Rectal smooth muscle tissue (tissue), 1 donor: ENCODE measurements around the gene SEL1L2.
A peak's percentile ranks its signal among the peaks of the same experiment; 100 is the strongest.

ENCODE experiments used
- H3K27ac ChIP-seq: one replicate; pipeline ENCODE4 v1.7.0; 2013; ENCODE audit warnings: low read depth, low read length, inconsistent platforms
- H3K27me3 ChIP-seq: one replicate; pipeline ENCODE4 v1.7.0; 2013; ENCODE audit warnings: low read length; ENCODE audit not compliant: control insufficient read depth, insufficient read depth
- H3K36me3 ChIP-seq: one replicate; pipeline ENCODE4 v1.7.0; 2013; ENCODE audit warnings: low read length; ENCODE audit not compliant: control insufficient read depth, insufficient read depth
- H3K4me1 ChIP-seq: one replicate; pipeline ENCODE4 v1.7.0; 2013; ENCODE audit warnings: low read length; ENCODE audit not compliant: control insufficient read depth, insufficient read depth
- H3K4me3 ChIP-seq: one replicate; pipeline ENCODE4 v1.7.0; 2013; ENCODE audit warnings: low read length
- H3K9ac ChIP-seq: one replicate; pipeline ENCODE4 v1.7.0; 2013; ENCODE audit warnings: low read length

SEL1L2 gene

DNA sequence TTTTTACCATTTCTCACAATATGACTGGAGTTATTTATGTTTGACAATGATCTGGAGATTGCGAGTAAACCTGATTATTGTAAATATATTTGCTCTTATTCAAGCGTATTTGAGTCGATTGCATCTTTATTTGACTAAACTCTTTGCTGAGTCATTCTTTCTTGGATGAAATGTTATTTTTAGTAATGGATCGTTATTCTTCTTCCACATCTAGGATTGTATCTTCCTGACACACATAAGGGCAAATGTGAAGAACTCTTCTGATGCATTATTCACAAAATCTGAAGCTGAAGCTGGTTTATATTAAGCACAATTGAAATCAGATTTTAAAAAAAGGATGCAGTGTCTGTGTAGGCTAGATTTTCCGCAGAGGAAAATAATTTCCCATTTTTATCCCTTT lies 68.2 kb downstream of the SEL1L2 start:
- H3K9ac ChIP-seq, result no peak overlapping the region
- no peaks in the 10 kb centered on the region for H3K36me3 ChIP-seq
- H3K27ac ChIP-seq, result no peak overlapping the region
- no peak overlapping the region for H3K4me3 ChIP-seq
- no peaks in the 10 kb centered on the region for H3K27me3 ChIP-seq
- no peaks in the 10 kb centered on the region for H3K4me1 ChIP-seq

DNA sequence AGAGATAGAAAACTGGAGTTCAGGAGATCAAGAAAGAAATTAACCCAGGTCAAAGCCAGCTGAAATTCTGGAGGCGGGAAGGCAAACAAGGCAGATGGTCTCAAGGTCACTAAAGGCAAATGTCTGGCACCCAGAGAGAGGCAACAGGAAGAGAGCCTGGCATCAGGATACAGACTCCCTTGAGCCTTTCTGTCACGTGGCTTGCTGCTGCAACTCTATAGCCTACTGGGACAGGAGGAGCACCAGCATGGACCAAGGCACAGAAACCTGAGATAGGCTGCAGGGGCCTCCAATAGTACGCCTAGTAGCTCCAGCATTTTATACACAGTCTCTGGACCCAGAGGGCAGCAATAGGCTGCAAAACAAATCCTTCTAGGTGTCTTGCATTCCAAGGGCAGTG lies 75.1 kb downstream of the SEL1L2 start:
- no peak overlapping the region for H3K4me3 ChIP-seq
- H3K4me1 ChIP-seq, result no peaks in the 10 kb centered on the region
- H3K27ac ChIP-seq, result no peak overlapping the region
- no peaks in the 10 kb centered on the region for H3K27me3 ChIP-seq
- no peaks in the 10 kb centered on the region for H3K36me3 ChIP-seq
- no peak overlapping the region for H3K9ac ChIP-seq

DNA sequence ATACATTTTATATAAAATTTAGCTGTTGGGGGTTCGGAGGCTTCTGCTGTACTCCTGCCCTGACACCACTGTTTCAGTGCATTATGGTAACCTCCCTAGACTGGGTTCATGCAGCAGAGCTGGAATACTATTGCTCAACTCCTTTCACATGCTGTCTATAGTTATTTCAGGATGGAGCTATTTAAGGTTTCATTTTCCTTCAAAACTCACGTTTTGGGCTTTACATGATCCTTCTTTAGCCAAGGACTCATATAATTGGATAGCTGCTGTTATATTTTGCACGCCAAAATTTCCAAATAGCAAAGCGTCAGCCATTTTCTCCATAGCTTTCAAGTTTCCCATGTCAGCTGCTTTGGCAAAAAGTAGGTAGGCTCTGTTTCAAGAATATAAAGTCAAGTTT lies 76.8 kb downstream of the SEL1L2 start:
- Histone ChIP-seq H3K27me3 (no peaks in the 10 kb centered on the region), H3K4me1 (no peaks in the 10 kb centered on the region), H3K27ac (no peak overlapping the region), H3K9ac (no peak overlapping the region), H3K4me3 (no peak overlapping the region), H3K36me3 (no peaks in the 10 kb centered on the region)

DNA sequence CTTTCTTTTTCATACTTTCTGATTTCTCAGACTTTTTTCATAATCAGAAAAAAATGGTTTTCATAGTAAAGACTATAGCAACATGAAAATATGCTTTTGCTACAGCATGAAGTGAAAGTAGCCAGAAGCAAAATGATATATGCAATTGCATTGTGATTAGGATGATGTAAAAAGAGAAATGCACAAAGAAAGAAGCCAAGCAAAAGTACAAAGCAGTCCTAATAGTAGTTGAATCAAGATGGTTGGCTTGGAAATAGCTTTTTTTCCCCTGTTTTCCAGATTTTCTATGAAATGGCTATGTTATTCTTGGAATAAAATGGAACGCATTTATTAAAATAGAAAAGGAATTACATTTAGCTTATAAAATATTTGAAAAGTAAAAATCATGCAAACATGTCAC lies 77.3 kb downstream of the SEL1L2 start:
- no peak overlapping the region for H3K4me3 ChIP-seq

DNA sequence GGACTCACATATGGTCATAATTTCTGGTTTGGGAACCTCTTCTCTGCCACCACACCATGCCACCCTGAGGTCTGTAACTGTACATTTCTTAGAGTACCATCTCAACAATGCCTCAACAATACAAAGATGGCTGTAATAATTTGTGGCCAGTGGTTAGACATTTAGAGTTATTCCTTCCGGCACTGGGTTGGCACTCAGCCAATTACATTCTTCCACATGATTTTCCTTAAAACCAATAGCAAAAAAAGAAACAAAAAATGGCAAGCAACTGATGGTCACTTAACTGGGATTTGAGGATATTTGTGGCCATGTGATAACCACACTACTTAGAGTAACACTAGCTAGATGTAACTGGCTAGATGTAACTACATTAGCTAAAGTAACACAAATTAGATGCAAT lies 79.9 kb downstream of the SEL1L2 start:
- Histone ChIP-seq H3K27me3 (no peaks in the 10 kb centered on the region), H3K27ac (no peak overlapping the region), H3K4me3 (no peak overlapping the region), H3K9ac (no peak overlapping the region), H3K4me1 (no peaks in the 10 kb centered on the region), H3K36me3 (no peaks in the 10 kb centered on the region)

More for the DNA sequence above, 77.3 kb downstream of the SEL1L2 start:
- Histone ChIP-seq H3K27ac (no peak overlapping the region), H3K27me3 (no peaks in the 10 kb centered on the region), H3K36me3 (no peaks in the 10 kb centered on the region), H3K4me1 (no peaks in the 10 kb centered on the region), H3K9ac (no peak overlapping the region)

DNA sequence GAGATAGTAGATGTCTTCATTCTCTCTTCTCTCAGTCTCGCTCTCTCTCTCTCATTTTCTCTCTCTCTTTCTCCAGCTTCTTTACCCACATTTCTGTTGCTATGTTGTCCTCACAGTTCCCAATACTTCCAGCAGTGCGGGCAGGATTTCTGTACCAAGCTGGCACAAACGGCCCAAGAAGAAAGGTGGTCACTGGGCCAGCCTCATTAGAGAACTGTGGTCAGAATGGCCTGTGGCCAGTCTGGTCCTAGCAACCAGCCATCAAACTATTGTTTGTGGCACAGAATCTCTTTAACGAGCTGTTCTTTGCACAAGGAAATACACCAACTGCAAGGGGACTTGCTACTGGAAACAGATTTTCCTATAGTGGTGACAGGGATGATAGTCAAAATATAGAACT lies 81.3 kb downstream of the SEL1L2 start:
- no peaks in the 10 kb centered on the region for H3K4me1 ChIP-seq
- no peak overlapping the region for H3K27ac ChIP-seq
- no peaks in the 10 kb centered on the region for H3K27me3 ChIP-seq
- no peak overlapping the region for H3K9ac ChIP-seq
- H3K36me3 ChIP-seq, result no peaks in the 10 kb centered on the region
- no peak overlapping the region for H3K4me3 ChIP-seq

DNA sequence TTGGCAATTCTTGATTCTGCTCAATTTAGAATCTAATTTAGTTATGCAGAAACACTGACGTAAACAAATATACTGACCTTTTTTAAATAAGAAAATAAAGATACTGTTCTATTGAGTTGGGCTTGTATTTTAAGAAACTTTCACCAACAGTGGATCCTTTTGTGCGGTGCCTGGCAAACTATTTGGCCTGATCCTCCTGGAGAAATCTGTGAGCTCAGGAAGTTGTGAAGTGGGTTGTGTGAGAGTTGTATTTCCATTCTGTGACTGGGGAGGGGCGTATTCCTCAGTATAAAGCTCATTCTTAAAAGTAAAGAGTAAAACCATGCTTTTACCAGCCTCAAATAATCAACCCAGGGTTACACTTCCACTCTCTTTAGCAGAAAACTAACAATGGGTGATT lies 85.6 kb downstream of the SEL1L2 start:
- Histone ChIP-seq H3K4me1 (no peaks in the 10 kb centered on the region), H3K27ac (no peak overlapping the region), H3K27me3 (no peaks in the 10 kb centered on the region), H3K4me3 (no peak overlapping the region), H3K36me3 (no peaks in the 10 kb centered on the region), H3K9ac (no peak overlapping the region)

DNA sequence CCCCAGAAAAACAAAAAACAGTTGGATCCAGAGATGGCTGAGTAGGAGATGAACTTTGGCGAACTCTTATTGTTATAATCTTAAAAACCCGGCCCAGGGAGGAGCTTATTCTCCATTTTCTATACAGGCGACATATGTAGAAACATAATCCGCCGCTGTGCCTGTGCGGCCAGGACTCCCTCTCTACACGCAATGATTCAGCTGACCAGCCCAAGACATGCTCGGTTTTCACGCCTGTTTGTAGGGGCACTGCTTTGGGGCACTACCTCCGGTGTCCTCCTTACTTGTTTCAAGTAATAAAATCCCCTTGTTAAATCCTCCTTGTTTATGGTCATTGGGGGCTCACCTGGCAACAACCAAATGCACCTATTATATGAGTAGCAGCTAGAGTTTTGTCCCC lies 89.9 kb downstream of the SEL1L2 start:
- Histone ChIP-seq H3K27me3 (no peaks in the 10 kb centered on the region), H3K36me3 (no peaks in the 10 kb centered on the region), H3K9ac (no peak overlapping the region), H3K4me1 (no peaks in the 10 kb centered on the region), H3K27ac (no peak overlapping the region), H3K4me3 (no peak overlapping the region)

DNA sequence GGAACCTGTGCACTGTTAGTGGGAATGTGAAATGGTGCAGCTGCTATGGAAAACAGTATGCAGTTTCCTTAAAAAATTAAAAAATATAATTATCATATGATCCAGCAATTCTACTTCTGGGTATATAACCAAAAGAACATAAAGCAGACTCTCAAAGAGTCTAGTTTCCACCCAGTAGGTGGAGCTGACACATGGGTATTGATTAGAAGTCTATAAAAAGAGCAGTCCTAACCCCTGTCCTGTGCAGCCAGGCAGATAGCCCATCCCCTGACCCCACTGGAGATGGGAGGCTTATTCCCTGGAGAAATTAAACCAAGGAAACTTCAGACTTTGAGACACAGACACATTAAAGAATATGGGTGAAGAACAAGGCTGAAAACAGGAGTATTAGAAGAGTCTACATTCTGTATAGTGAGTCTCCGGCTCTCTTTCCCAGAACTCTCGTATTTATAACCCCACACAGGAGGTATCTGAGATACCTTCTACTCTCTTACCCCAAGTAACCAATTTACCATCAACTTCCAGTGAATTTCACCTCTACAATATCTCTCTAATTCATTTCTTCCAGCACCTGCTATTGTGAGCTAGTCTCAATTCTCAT lies 92.3 kb downstream of the SEL1L2 start:
- Histone ChIP-seq H3K9ac (no peak overlapping the region), H3K27ac (no peak overlapping the region)

DNA sequence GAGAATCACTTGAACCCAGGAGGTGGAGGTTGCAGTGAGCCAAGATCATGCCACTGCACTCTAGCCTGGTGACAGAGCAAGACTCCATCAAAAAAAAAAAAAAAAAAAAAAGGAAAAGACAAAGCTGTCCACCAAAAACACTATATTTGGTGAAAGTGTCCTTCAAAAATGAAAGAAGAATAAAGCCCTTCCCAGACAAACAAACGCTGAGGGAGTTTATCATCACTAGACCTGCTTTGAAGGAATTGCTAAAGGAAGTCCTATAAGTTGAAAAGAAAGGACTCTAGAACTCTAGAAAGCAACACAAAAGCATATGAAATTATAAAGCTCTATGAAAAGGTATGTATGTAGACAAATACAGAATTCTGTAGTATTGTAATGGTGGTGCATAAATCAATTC lies 98.8 kb downstream of the SEL1L2 start:
- Histone ChIP-seq H3K36me3 (no peaks in the 10 kb centered on the region), H3K9ac (no peak overlapping the region), H3K4me1 (no peaks in the 10 kb centered on the region), H3K4me3 (no peak overlapping the region), H3K27me3 (no peaks in the 10 kb centered on the region), H3K27ac (no peak overlapping the region)

More for the DNA sequence above, 92.3 kb downstream of the SEL1L2 start:
- H3K36me3 ChIP-seq, result no peaks in the 10 kb centered on the region
- no peaks in the 10 kb centered on the region for H3K27me3 ChIP-seq
- H3K4me3 ChIP-seq, result no peak overlapping the region
- H3K4me1 ChIP-seq, result no peaks in the 10 kb centered on the region

DNA sequence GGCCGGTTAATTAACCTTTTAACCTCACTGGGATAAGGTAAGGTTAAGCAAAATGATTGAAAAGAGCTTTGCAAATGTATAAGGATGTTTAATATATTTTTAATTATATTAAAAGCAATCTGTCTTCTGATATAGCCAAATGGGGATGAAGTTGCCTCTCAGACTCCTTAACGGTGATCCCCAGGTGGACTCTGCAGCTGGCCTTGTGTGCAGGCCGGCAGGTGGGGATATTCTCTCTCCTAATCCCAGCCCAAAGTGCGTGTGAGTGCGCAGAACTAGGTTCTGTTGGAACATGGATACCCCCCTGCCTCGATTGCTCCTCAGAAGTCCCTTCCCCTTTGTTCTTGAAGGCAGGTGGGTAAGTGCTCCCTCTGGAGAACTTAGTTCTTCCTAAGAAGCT lies 105.6 kb downstream of the SEL1L2 start:
- H3K27ac ChIP-seq, result no peak overlapping the region
- no peaks in the 10 kb centered on the region for H3K27me3 ChIP-seq
- no peak overlapping the region for H3K9ac ChIP-seq

DNA sequence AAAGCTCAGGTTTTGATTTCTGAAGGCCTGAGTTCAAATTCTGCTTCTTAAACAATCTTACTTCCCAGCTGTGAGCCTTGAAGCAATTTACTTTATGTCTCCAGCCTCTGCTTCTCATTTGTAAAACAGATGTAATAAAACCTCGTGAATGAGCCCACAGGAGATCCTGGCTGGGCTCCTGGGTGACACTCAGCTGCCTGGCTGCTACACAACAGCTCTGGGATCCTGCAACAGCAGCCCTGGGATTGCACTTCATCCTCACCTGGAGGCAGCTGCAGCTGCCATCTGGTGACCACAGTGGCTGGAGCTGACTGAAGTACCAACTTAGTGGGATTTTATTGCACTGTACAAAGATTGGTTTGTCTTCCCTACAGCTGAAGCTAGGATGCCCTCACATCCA lies 107.0 kb downstream of the SEL1L2 start:
- no peaks in the 10 kb centered on the region for H3K27me3 ChIP-seq

More for the DNA sequence above, 105.6 kb downstream of the SEL1L2 start:
- Histone ChIP-seq H3K4me3 (no peak overlapping the region), H3K36me3 (no peaks in the 10 kb centered on the region), H3K4me1 (peaks cover 4% of the 10 kb centered on the region)

DNA sequence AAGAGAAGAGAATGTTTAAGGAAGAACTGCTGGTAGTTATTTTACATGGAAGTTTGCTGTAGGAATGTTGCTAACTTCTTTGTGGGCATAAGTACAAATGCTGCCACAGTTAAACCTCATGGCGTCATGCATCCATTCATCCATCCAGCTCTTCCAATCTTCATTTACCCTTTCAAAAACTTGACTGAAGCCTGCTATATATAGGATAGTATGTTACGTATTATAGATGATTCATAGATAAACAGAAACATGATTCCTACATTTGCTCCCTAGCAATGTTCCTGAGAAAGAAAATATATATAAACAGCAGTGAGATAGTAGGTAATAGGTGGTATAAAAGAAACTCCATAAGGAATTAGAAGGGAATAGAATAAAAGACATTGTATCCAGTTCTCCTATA lies 111.8 kb downstream of the SEL1L2 start:
- H3K27me3 ChIP-seq, result no peaks in the 10 kb centered on the region
- H3K36me3 ChIP-seq, result no peaks in the 10 kb centered on the region
- H3K4me3 ChIP-seq, result no peak overlapping the region
- peak overlapping the region; percentile 29 for H3K27ac ChIP-seq
- H3K9ac ChIP-seq, result no peak overlapping the region
- peaks cover 32% of the 10 kb centered on the region for H3K4me1 ChIP-seq

More for the DNA sequence above, 107.0 kb downstream of the SEL1L2 start:
- peaks cover 4% of the 10 kb centered on the region for H3K4me1 ChIP-seq
- no peaks in the 10 kb centered on the region for H3K36me3 ChIP-seq
- H3K4me3 ChIP-seq, result no peak overlapping the region
- no peak overlapping the region for H3K27ac ChIP-seq
- no peak overlapping the region for H3K9ac ChIP-seq
